ENCODE measurements around the gene VCAN. TPM values are rescaled to one million over a fixed set of nuclear protein-coding genes. Genes with fewer than 3 reads are reported as not detected.
A peak's percentile ranks its signal among the peaks of the same experiment; 100 is the strongest.
"Not testable (repeated sequence)": the region's sequence is repeated elsewhere in the genome, so short reads cannot be mapped to it uniquely, and the experiment has no call there.

The VCAN gene
- total RNA-seq, 1 donor from 2014 or later: 178 TPM

DNA sequence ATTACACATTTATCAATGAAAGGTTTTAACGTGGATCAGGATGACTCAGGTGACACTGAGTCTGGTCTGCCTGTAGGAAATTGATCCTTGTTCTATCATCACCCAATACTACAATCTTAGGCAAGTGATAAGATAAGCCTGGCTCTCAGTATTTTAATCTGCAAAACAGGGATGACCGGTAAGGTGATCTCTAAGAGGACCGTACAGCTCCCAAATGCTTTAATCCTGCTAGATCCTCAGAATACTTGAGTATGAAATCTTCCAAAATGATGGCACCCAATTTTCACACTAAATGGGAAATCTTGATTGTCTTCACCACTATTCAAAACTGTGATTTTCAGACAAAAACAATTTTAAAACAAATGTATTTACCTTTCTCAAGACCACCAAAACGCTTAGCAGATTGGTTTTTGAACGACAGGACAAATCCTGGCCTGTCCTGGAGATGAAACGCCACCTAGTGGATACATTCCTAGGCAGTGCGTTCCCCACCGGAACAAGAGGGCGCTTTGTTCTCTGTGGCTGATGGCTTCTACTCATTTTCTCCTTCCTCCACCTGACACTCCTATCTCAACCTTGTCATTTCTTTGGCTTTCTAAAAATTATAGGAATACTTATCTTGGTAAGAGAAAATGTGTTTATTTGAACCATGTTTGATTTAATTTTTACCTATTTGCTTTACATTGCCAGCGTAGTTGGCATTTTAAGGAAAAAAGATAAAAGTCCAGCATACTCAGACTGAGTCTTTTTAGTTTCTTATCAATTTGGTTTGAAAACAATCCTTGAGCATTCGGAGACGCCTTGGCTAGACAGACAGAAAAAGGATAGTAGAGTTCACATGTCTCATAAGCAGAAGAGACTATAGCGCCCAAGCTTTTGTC lies 41.2 kb upstream of the VCAN start:
- no peaks in the 10 kb centered on the region for H3K27me3 ChIP-seq (ENCODE audit: control insufficient read depth, insufficient read depth, low read length)
- no peaks in the 10 kb centered on the region for H3K36me3 ChIP-seq (ENCODE audit: control insufficient read depth, insufficient read depth, low read length)
- no peak overlapping the region for H3K4me3 ChIP-seq (ENCODE audit: low read depth, low read length)
- peak; percentile 87 for TF ChIP-seq CTCF (IDR thresholded peaks at IDR 0.05; ENCODE audit: insufficient read depth, low read length, poor library complexity, severe bottlenecking)
- peak; percentile 25 for DNase-seq (ENCODE audit: low read depth)

GRCh38 chr5:83433891-83434290 lies 37.7 kb upstream of the VCAN start:
- no peak for TF ChIP-seq CTCF (IDR thresholded peaks at IDR 0.05; ENCODE audit: insufficient read depth, low read length, poor library complexity, severe bottlenecking)
- DNase-seq (ENCODE audit: low read depth): no peak
- Histone ChIP-seq H3K27me3 (ENCODE audit: control insufficient read depth, insufficient read depth, low read length) (no peaks in the 10 kb centered on the region), H3K4me3 (ENCODE audit: low read depth, low read length) (no peak overlapping the region), H3K36me3 (ENCODE audit: control insufficient read depth, insufficient read depth, low read length) (no peaks in the 10 kb centered on the region)

GRCh38 chr5:83434946-83435345 lies 36.6 kb upstream of the VCAN start:
- no peak overlapping the region for H3K4me3 ChIP-seq (ENCODE audit: low read depth, low read length)
- no peak for TF ChIP-seq CTCF (IDR thresholded peaks at IDR 0.05; ENCODE audit: insufficient read depth, low read length, poor library complexity, severe bottlenecking)
- no peaks in the 10 kb centered on the region for H3K27me3 ChIP-seq (ENCODE audit: control insufficient read depth, insufficient read depth, low read length)
- no peak for DNase-seq (ENCODE audit: low read depth)
- no peaks in the 10 kb centered on the region for H3K36me3 ChIP-seq (ENCODE audit: control insufficient read depth, insufficient read depth, low read length)

DNA sequence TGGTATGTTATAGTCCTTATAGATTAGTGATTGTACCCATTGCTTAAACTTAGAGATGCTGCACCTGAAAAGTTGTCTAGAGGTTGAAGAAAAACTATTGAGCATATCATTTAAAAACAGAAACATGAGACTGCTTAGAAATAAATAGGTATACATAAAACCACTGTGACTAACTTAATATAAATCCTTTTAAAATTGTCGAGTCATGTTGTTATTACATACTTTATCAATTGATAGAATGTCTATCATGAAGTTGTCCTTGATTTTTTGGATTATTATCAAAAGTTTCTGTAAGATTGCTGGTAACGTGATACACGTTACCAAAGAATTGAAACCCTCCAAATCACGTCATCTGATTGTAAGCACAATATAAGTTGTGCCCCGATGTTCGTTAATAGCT lies 35.3 kb upstream of the VCAN start:
- Histone ChIP-seq H3K36me3 (ENCODE audit: control insufficient read depth, insufficient read depth, low read length) (no peaks in the 10 kb centered on the region), H3K4me3 (ENCODE audit: low read depth, low read length) (no peak overlapping the region), H3K27me3 (ENCODE audit: control insufficient read depth, insufficient read depth, low read length) (no peaks in the 10 kb centered on the region)
- no peak for TF ChIP-seq CTCF (IDR thresholded peaks at IDR 0.05; ENCODE audit: insufficient read depth, low read length, poor library complexity, severe bottlenecking)
- no peak for DNase-seq (ENCODE audit: low read depth)

GRCh38 chr5:83437697-83438096 lies 33.8 kb upstream of the VCAN start:
- DNase-seq (ENCODE audit: low read depth); H3K4me3 ChIP-seq (ENCODE audit: low read depth, low read length); H3K27me3 ChIP-seq (ENCODE audit: control insufficient read depth, insufficient read depth, low read length); H3K36me3 ChIP-seq (ENCODE audit: control insufficient read depth, insufficient read depth, low read length): not testable (repeated sequence)

DNA sequence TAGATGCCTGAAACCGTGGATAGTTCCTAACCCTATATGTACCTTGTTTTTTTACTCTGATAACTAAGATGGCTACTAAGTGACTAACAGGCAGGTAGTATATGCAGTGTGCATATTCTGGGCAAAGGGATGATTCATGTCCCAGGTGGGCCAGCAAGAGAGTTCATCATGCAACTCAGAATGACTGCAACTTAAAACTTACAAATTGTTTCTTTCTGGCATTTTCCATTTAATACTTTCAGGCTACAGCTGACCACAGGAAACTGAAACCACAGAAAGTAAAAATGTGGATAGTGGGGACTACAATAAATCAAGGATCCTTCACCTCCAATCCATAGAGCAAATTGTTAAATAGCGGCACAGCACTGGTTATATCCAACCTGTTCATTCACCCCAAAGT lies 30.7 kb upstream of the VCAN start:
- no peak for DNase-seq (ENCODE audit: low read depth)
- Histone ChIP-seq H3K4me3 (ENCODE audit: low read depth, low read length) (no peak overlapping the region), H3K27me3 (ENCODE audit: control insufficient read depth, insufficient read depth, low read length) (no peaks in the 10 kb centered on the region), H3K36me3 (ENCODE audit: control insufficient read depth, insufficient read depth, low read length) (no peaks in the 10 kb centered on the region)
- TF ChIP-seq CTCF (IDR thresholded peaks at IDR 0.05; ENCODE audit: insufficient read depth, low read length, poor library complexity, severe bottlenecking): no peak
